Ascending aorta (tissue), 2 donors: Measurements from ENCODE around the gene TGFB3. TPM values are rescaled to one million over a fixed set of nuclear protein-coding genes. Genes with fewer than 3 reads are reported as not detected.

Experiments used
- DNase-seq, 2 donors: peaks; one replicate each; pipeline ENCODE4 v3.0.0-alpha.2; 2019; ENCODE audit warnings: low spot score in 2 of 2
- H3K27ac ChIP-seq, 2 donors: fragments of 200-600 bp; sonication (generic); one replicate each; pipeline ENCODE4 v1.5.1; 2016 to 2017; ENCODE audit warnings: mild to moderate bottlenecking in 1 of 2
- H3K27me3 ChIP-seq: fragments of 200-600 bp; sonication (generic); one replicate; pipeline ENCODE4 v1.5.1; 2017
- H3K36me3 ChIP-seq, 2 donors: fragments of 200-600 bp; sonication (generic); one replicate each; pipeline ENCODE4 v1.5.1; 2016
- H3K4me1 ChIP-seq, 2 donors: fragments of 200-600 bp; sonication (generic); one replicate each; pipeline ENCODE4 v1.5.1; 2016 to 2017; ENCODE audit warnings: mild to moderate bottlenecking in 1 of 2
- H3K4me3 ChIP-seq, 2 donors: fragments of 200-600 bp; sonication (generic); one replicate each; pipeline ENCODE4 v1.5.1; 2016 to 2017; ENCODE audit warnings: mild to moderate bottlenecking in 1 of 2
- H3K9me3 ChIP-seq, 2 donors: fragments of 200-600 bp; sonication (generic); one replicate each; pipeline ENCODE4 v1.5.1; 2016
- intact Hi-C: fragments of 100-400 bp; cut with DNase I; formaldehyde crosslinking; loops from one replicate; pipeline ENCODE4 v1.15.1; 2023
- total RNA-seq: library from RNA; depleted of rRNA; stranded (reverse); fragments of >200 nt; gene quantifications from one replicate; pipeline ENCODE4 v1.1.0, GENCODE V29; 2016
- TF ChIP-seq, protein P1 (sequence below), 3 experiments: fragments of 200-600 bp in 2 of 3; fragments of 450-650 bp in 1 of 3; sonication (generic) in 2 of 3; IDR thresholded peaks; one replicate each; pipeline ENCODE4 v1.5.1; 2016 to 2019; ENCODE audit warnings: antibody characterized with exemption in 3 of 3, mild to moderate bottlenecking in 1 of 3, moderate library complexity in 1 of 3

Gene TGFB3
- total RNA-seq, 1 donor from 2014 or later = 108 TPM

DNA sequence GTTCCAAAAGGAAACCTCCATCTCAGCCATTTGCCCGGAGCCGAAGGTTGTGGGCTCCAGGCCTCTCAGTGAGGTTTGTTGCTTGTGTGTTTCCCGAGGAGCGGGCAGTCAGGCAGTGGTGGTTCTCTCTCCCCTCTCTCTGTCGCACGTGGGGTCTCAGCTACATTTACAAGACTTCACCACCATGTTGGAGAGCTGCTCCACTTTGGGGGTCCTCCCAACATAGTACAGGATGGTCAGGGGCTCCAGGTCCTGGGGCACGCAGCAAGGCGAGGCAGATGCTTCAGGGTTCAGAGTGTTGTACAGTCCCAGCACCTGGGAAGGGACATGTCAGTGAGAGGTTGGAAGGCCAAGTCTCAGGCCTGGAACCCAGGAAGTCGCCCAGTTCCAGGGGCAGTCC is 22.8 kb downstream of the TGFB3 start:
- TF ChIP-seq, protein P1, sequence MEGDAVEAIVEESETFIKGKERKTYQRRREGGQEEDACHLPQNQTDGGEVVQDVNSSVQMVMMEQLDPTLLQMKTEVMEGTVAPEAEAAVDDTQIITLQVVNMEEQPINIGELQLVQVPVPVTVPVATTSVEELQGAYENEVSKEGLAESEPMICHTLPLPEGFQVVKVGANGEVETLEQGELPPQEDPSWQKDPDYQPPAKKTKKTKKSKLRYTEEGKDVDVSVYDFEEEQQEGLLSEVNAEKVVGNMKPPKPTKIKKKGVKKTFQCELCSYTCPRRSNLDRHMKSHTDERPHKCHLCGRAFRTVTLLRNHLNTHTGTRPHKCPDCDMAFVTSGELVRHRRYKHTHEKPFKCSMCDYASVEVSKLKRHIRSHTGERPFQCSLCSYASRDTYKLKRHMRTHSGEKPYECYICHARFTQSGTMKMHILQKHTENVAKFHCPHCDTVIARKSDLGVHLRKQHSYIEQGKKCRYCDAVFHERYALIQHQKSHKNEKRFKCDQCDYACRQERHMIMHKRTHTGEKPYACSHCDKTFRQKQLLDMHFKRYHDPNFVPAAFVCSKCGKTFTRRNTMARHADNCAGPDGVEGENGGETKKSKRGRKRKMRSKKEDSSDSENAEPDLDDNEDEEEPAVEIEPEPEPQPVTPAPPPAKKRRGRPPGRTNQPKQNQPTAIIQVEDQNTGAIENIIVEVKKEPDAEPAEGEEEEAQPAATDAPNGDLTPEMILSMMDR (IDR thresholded peaks at IDR 0.05) = no peak
- H3K9me3 ChIP-seq = no peaks in the 10 kb centered on the region
- H3K27ac ChIP-seq = no peak overlapping the region
- H3K4me1 ChIP-seq = no peaks in the 10 kb centered on the region
- H3K27me3 ChIP-seq = no peaks in the 10 kb centered on the region
- H3K4me3 ChIP-seq = no peak overlapping the region
- intact Hi-C loops = no loop called here
- H3K36me3 ChIP-seq = peaks cover 37 to 47% of the 10 kb centered on the region in 2 donors
- DNase-seq = no peak

DNA sequence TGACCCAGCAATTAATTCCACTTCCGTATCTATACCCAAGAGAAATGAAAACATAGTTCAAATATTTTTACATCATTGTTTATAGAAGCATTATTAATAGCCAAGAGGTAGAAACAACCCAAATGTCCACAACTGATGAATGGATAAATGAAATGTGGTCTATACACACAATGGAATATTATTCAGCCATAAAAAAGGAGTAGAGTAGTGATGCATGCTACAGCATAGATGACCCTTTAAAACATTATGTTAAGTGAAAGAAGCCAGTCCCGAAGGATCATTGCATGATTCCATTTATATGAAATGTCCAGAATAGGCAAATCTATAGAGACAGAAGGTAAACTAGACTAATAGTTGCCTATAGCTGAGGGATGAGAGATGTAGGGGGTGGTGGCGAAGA is 29.3 kb downstream of the TGFB3 start:
- Histone ChIP-seq H3K4me3 (no peak overlapping the region), H3K27me3 (no peaks in the 10 kb centered on the region), H3K27ac (no peak overlapping the region), H3K36me3 (no peaks in the 10 kb centered on the region), H3K9me3 (no peaks in the 10 kb centered on the region), H3K4me1 (no peaks in the 10 kb centered on the region)
- intact Hi-C loops = no loop called here
- TF ChIP-seq, protein P1 (IDR thresholded peaks at IDR 0.05) = no peak
- no peak for DNase-seq

DNA sequence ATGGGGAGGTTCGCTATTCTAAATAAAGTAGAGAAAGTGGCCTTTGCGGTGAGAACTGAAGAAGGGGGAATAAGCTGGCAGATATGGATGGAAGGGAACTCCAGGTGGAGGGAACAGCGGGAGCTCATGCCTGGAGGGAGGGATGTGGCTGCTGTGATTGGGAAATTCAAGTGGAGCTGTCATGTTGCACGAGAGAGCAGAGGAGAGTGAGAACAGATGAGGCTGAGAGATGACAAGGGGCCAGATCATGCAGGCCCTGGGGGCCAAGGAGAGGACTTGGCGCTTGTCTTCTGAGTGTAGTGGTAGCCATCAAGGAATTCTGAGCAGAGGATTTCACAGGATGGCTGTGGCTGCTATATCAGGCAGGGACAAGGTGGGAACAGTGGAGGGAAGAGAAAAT is 35.0 kb downstream of the TGFB3 start:
- H3K4me3 ChIP-seq = no peak overlapping the region
- H3K36me3 ChIP-seq = no peaks in the 10 kb centered on the region
- H3K4me1 ChIP-seq = no peaks in the 10 kb centered on the region
- TF ChIP-seq, protein P1 (IDR thresholded peaks at IDR 0.05) = no peak
- intact Hi-C loops = no loop called here
- DNase-seq = no peak
- no peak overlapping the region for H3K27ac ChIP-seq
- no peaks in the 10 kb centered on the region for H3K27me3 ChIP-seq
- H3K9me3 ChIP-seq = no peaks in the 10 kb centered on the region

DNA sequence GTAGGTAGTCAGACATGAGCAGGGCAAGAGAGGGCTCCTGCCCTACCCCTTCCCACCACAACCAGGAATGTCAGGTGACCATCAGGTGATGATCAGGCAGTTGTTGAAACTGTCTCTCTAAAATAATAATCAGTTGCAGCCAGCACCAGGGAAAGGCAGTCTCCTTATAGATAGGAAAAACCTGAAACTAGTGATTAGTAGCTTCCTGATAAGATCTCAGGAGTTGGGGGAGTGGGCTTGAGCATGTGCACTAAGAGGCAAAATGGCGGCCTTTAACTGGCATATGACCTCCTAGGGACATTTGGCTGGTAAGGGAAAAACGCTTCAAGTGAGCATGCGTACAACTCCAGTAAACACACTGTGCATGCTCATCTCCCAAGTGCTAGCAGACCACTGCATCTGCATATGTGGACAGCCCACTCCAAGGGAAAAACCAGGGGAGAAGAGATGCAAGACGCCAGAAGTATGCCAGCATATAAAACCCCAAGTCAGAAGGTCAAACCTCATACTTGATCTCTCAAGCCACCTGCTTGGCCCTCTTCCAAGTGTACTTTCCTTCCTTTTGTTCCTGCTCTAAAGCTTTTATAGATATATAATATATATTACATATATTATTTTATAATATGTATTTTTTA is 37.1 kb downstream of the TGFB3 start:
- DNase-seq = no peak
- Histone ChIP-seq H3K27ac (no peak overlapping the region), H3K4me1 (no peaks in the 10 kb centered on the region), H3K9me3 (no peaks in the 10 kb centered on the region), H3K36me3 (no peaks in the 10 kb centered on the region), H3K27me3 (no peaks in the 10 kb centered on the region), H3K4me3 (no peak overlapping the region)
- intact Hi-C loops = no loop called here
- TF ChIP-seq, protein P1 (IDR thresholded peaks at IDR 0.05) = no peak

DNA sequence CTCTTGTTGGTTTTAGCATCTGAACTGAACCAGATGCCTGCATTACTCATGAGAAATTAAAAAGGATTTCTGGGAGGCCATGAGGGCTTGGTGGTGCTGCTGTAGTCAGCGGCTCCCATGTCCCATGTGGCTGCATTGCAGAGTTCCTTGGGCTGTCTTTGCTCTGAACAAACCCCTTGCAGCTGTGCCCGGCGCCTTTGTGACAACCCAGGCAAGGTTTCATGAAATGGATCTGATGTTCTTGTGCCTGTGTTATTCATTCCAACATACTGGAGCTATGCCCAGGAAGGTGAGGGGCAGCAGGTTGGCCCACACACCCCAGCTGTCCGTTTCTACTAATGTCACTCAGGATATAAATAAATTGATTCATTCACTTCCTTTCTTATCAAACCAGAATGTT is 40.8 kb downstream of the TGFB3 start:
- intact Hi-C loops = no loop called here

More for the DNA sequence above, 40.8 kb downstream of the TGFB3 start:
- TF ChIP-seq, protein P1 (IDR thresholded peaks at IDR 0.05) = no peak
- Histone ChIP-seq H3K27ac (no peak overlapping the region), H3K9me3 (no peaks in the 10 kb centered on the region), H3K4me1 (no peaks in the 10 kb centered on the region), H3K27me3 (no peaks in the 10 kb centered on the region), H3K36me3 (no peaks in the 10 kb centered on the region), H3K4me3 (no peak overlapping the region)
- DNase-seq = no peak
